Smooth muscle cell (in vitro differentiated cells): ENCODE results near the gene PSENEN. TPM values are rescaled to one million over a fixed set of nuclear protein-coding genes. Genes with fewer than 3 reads are reported as not detected.
A peak's percentile ranks its signal among the peaks of the same experiment; 100 is the strongest.

ENCODE experiments used
- DNase-seq: peaks from one replicate; lab custom pipeline; 2025; ENCODE audit not compliant: unreplicated experiment; lab: John Stamatoyannopoulos, UW
- H2AFZ ChIP-seq: fragments of 200-600 bp; sonication (generic); 2 replicates; pipeline ENCODE4 v1.6.0; 2016; ENCODE audit warnings: antibody characterized with exemption, low read depth, mild to moderate bottlenecking
- H3F3A ChIP-seq: fragments of 200-600 bp; sonication (generic); 2 replicates; pipeline ENCODE4 v1.6.0; 2017; ENCODE audit warnings: antibody characterized with exemption, low read depth
- H3K27ac ChIP-seq: fragments of 200-600 bp; sonication (generic); 2 replicates; pipeline ENCODE4 v1.5.1; 2016; ENCODE audit warnings: low read depth, mild to moderate bottlenecking
- H3K27me3 ChIP-seq: fragments of 200-600 bp; sonication (generic); 2 replicates; pipeline ENCODE4 v1.6.1; 2016; ENCODE audit warnings: low read depth, mild to moderate bottlenecking
- H3K36me3 ChIP-seq: fragments of 200-600 bp; sonication (generic); 2 replicates; pipeline ENCODE4 v1.5.1; 2016; ENCODE audit warnings: low read depth
- H3K4me1 ChIP-seq: fragments of 200-600 bp; sonication (generic); 2 replicates; pipeline ENCODE4 v1.5.1; 2016; ENCODE audit warnings: low read depth
- H3K4me2 ChIP-seq: fragments of 200-600 bp; sonication (generic); 2 replicates; pipeline ENCODE4 v1.6.0; 2016; ENCODE audit warnings: mild to moderate bottlenecking
- H3K4me3 ChIP-seq: fragments of 200-600 bp; sonication (generic); 2 replicates; pipeline ENCODE4 v1.5.1; 2016; ENCODE audit warnings: mild to moderate bottlenecking
- H3K79me2 ChIP-seq: fragments of 200-600 bp; sonication (generic); 2 replicates; pipeline ENCODE4 v1.6.0; 2016; ENCODE audit warnings: low read depth, mild to moderate bottlenecking
- H3K9ac ChIP-seq: fragments of 200-600 bp; sonication (generic); 2 replicates; pipeline ENCODE4 v1.6.0; 2016; ENCODE audit warnings: low read depth
- H3K9me3 ChIP-seq: fragments of 200-600 bp; sonication (generic); replicated peaks from 2 replicates; pipeline ENCODE4 v1.5.1; 2016; ENCODE audit warnings: low read depth
- H4K20me1 ChIP-seq: fragments of 200-600 bp; sonication (generic); 2 replicates; pipeline ENCODE4 v1.6.0; 2016; ENCODE audit warnings: low read depth
- CTCF ChIP-seq: fragments of 200-600 bp; sonication (generic); IDR thresholded peaks from 2 replicates; pipeline ENCODE4 v1.5.1; 2017; ENCODE audit warnings: borderline replicate concordance, mild to moderate bottlenecking, antibody characterized with exemption; ENCODE audit not compliant: insufficient read depth, poor library complexity, severe bottlenecking
- WGBS: methylation state at CpG from one replicate; pipeline ENCODE4 v1.1.7; 2016; ENCODE audit warnings: low lambda C conversion rate; 5-methylcytosine and 5-hydroxymethylcytosine counted together
- polyA plus RNA-seq: library from polyadenylated mRNA; unstranded; fragments of >200 nt; fragmentation: Nextera tagmentation; extraction: Ambion mirVana; gene quantifications from 2 replicates; pipeline ENCODE4 v1.2.1, GENCODE V29; 2016
- total RNA-seq: library from RNA; depleted of rRNA; stranded (reverse); fragments of >200 nt; gene quantifications from 2 replicates; pipeline ENCODE4 v1.2.3, GENCODE V29; 2014

Gene PSENEN
- total and polyA plus RNA-seq, 2 experiments from 2014 or later: 65.4 to 137 TPM

GRCh38 chr19:35713506-35713850 is 32.0 kb upstream of the PSENEN start:
- Histone ChIP-seq H3K4me2 (no peak overlapping the region), H3F3A (no peaks in the 10 kb centered on the region), H2AFZ (no peak overlapping the region), H3K27ac (no peak overlapping the region), H3K4me3 (no peak overlapping the region), H3K9ac (no peak overlapping the region), H3K9me3 (no peaks in the 10 kb centered on the region), H4K20me1 (peaks cover 2% of the 10 kb centered on the region), H3K4me1 (peaks cover 6% of the 10 kb centered on the region), H3K36me3 (no peaks in the 10 kb centered on the region), H3K27me3 (no peaks in the 10 kb centered on the region), H3K79me2 (peaks cover 3% of the 10 kb centered on the region)
- 83% methylated on average over 2 of the region's 2 CpGs for WGBS
- DNase-seq: no peak
- TF ChIP-seq CTCF: no peak

- Histone ChIP-seq H4K20me1 (peaks cover 7% of the 10 kb centered on the region), H3K9me3 (no peaks in the 10 kb centered on the region), H3K27ac (no peak overlapping the region), H3K4me1 (peaks cover 10% of the 10 kb centered on the region), H3K4me3 (no peak overlapping the region), H3K4me2 (no peak overlapping the region), H2AFZ (no peak overlapping the region), H3K36me3 (no peaks in the 10 kb centered on the region), H3F3A (no peaks in the 10 kb centered on the region), H3K27me3 (no peaks in the 10 kb centered on the region), H3K9ac (no peak overlapping the region), H3K79me2 (peaks cover 8% of the 10 kb centered on the region)
- WGBS: 91% methylated on average over 12 of the region's 12 CpGs
- no peak for DNase-seq
- TF ChIP-seq CTCF: no peak
Observed at GRCh38 chr19:35713904-35714495, 31.5 kb upstream of the PSENEN start.

- Histone ChIP-seq H3K4me2 (no peak overlapping the region), H3F3A (no peaks in the 10 kb centered on the region), H3K79me2 (peaks cover 16% of the 10 kb centered on the region), H3K4me1 (peaks cover 12% of the 10 kb centered on the region), H3K36me3 (no peaks in the 10 kb centered on the region), H4K20me1 (peaks cover 15% of the 10 kb centered on the region), H3K9ac (no peak overlapping the region), H3K9me3 (no peaks in the 10 kb centered on the region), H3K27me3 (no peaks in the 10 kb centered on the region), H3K27ac (no peak overlapping the region), H3K4me3 (no peak overlapping the region), H2AFZ (no peak overlapping the region)
- 83% methylated on average over 14 of the region's 14 CpGs for WGBS
- no peak for TF ChIP-seq CTCF
- no peak for DNase-seq
Observed at GRCh38 chr19:35714601-35715354, 30.7 kb upstream of the PSENEN start.

GRCh38 chr19:35715355-35715809 is 30.1 kb upstream of the PSENEN start:
- H3K4me3 ChIP-seq: no peak overlapping the region
- no peaks in the 10 kb centered on the region for H3F3A ChIP-seq
- no peak overlapping the region for H2AFZ ChIP-seq
- no peaks in the 10 kb centered on the region for H3K36me3 ChIP-seq
- H3K27ac ChIP-seq: no peak overlapping the region
- no peak overlapping the region for H3K9ac ChIP-seq
- no peak for DNase-seq
- TF ChIP-seq CTCF: no peak
- no peaks in the 10 kb centered on the region for H3K27me3 ChIP-seq
- peaks cover 20% of the 10 kb centered on the region for H4K20me1 ChIP-seq
- H3K79me2 ChIP-seq: peaks cover 22% of the 10 kb centered on the region
- H3K9me3 ChIP-seq: no peaks in the 10 kb centered on the region
- 82% methylated on average over 7 of the region's 7 CpGs for WGBS
- H3K4me2 ChIP-seq: peak overlapping the region; percentile 91
- H3K4me1 ChIP-seq: peaks cover 12% of the 10 kb centered on the region
